SIG-M5 treated with dmso at 0.1 percent for 504 hours (cell line): ENCODE data around the gene ALDH1A3.
A peak's percentile ranks its signal among the peaks of the same experiment; 100 is the strongest.

Experiments
- DNase-seq: peaks from one replicate; lab custom pipeline; 2025; ENCODE audit not compliant: unreplicated experiment; lab: John Stamatoyannopoulos, UW

ALDH1A3 gene

GRCh38 chr15:100901296-100901695, 21.7 kb downstream of the ALDH1A3 start:
- no peak for DNase-seq

GRCh38 chr15:100901702-100902435, 22.2 kb downstream of the ALDH1A3 start:
- no peak for DNase-seq

GRCh38 chr15:100902436-100903167, 23.0 kb downstream of the ALDH1A3 start:
- DNase-seq, result no peak

- no peak for DNase-seq
These were observed 23.5 kb downstream of the ALDH1A3 start for GRCh38 chr15:100903168-100903554.

GRCh38 chr15:100905850-100906249, 26.2 kb downstream of the ALDH1A3 start:
- no peak for DNase-seq

- no peak for DNase-seq
These were observed 28.8 kb downstream of the ALDH1A3 start for GRCh38 chr15:100908466-100908865.

GRCh38 chr15:100909565-100909964, 29.9 kb downstream of the ALDH1A3 start:
- no peak for DNase-seq

GRCh38 chr15:100909989-100910955, 30.6 kb downstream of the ALDH1A3 start:
- no peak for DNase-seq

GRCh38 chr15:100911086-100911485, 31.5 kb downstream of the ALDH1A3 start:
- DNase-seq, result no peak

- no peak for DNase-seq
These were observed 34.3 kb downstream of the ALDH1A3 start for GRCh38 chr15:100913961-100914360.

- DNase-seq, result no peak
These were observed 35.2 kb downstream of the ALDH1A3 start for GRCh38 chr15:100914876-100915275.

GRCh38 chr15:100918034-100918689, 38.5 kb downstream of the ALDH1A3 start:
- DNase-seq, result peak; percentile 83

GRCh38 chr15:100918690-100919480, 39.3 kb downstream of the ALDH1A3 start, which contains the start of gene LRRK1:
TSS of gene LRRK1 (plus strand) at chr15:100919357. CDS start at chr15:100924633, 5,276 bp downstream.
- DNase-seq, result peak; percentile 42

GRCh38 chr15:100919481-100920405, 40.1 kb downstream of the ALDH1A3 start:
- DNase-seq, result no peak

- peak; percentile 25 for DNase-seq
These were observed 41.0 kb downstream of the ALDH1A3 start for GRCh38 chr15:100920516-100921135.

- peak; percentile 82 for DNase-seq
These were observed 42.8 kb downstream of the ALDH1A3 start for GRCh38 chr15:100922192-100923040.

GRCh38 chr15:100923076-100923475, 43.4 kb downstream of the ALDH1A3 start:
- DNase-seq, result no peak
